ENCODE measurements around the gene DIAPH2. TPM values are rescaled to one million over a fixed set of nuclear protein-coding genes. Genes with fewer than 3 reads are reported as not detected.

Gene DIAPH2
- total RNA-seq, 4 donors from 2014 or later: 10.3 to 36.6 (median 17.9) TPM

GRCh38 chrX:97210501-97210900 lies 525.9 kb downstream of the DIAPH2 start:
- Histone ChIP-seq H3K9me3 (no peaks in the 10 kb centered on the region), H3K4me1 (no peaks in the 10 kb centered on the region), H3K4me3 (no peak overlapping the region), H3K27me3 (no peaks in the 10 kb centered on the region), H3K36me3 (no peaks in the 10 kb centered on the region), H3K27ac (no peak overlapping the region)
- WGBS, 2 donors: 77 to 85% methylated on average over 2 of the region's 2 CpGs
- no peak for DNase-seq
- intact Hi-C loops (cut with DNase I): no loop called here
- no peak for TF ChIP-seq CTCF (IDR thresholded peaks at IDR 0.05)
- no peak for TF ChIP-seq POLR2A (IDR thresholded peaks at IDR 0.05)

DNA sequence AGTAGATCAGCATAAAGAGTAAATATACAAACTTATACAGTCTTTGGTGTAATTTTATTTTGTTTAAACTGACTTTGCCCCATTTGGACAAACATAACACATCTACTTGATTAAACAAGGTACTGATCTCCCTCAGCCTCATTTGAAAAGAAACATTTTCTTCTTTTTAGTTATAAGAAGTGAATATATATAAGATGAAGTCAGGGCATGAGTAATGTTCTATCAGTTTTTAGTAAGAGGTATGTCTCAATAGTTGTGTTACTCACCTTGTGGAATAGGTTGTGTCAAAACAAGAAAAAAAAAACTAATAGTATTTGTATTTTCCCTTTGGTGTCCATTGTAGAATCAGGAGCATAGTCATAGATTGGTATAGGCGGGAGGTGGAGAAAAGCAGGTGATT lies 526.4 kb downstream of the DIAPH2 start:
- intact Hi-C loops (cut with DNase I): no loop called here

DNA sequence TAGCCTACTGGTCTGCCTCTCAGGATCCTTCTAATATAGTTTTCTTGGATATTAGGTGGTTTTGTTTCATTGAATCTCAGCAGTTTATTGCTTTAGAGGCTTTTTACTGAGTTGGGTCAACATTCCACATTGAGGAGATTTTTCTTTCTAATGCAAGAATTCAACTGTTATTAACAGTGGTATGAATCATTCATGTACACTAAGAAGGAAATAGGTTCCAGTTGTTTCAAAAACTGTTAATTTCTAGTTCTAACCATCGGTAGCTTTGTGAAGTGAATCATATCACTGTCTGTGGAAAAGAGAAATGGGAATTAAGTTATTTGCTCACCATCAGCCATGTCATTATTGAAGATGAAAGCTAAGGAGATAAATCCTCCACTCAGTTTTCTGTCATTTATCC lies 530.5 kb downstream of the DIAPH2 start:
- no peak for DNase-seq

More for the DNA sequence above, 526.4 kb downstream of the DIAPH2 start:
- DNase-seq: no peak
- 77 to 92% methylated on average over 1 of the region's 1 CpG for WGBS, 2 donors
- H3K36me3 ChIP-seq: no peaks in the 10 kb centered on the region
- no peak overlapping the region for H3K4me3 ChIP-seq
- no peaks in the 10 kb centered on the region for H3K4me1 ChIP-seq
- no peak overlapping the region for H3K27ac ChIP-seq
- no peaks in the 10 kb centered on the region for H3K9me3 ChIP-seq
- TF ChIP-seq CTCF (IDR thresholded peaks at IDR 0.05) (no peak), POLR2A (IDR thresholded peaks at IDR 0.05) (no peak)
- H3K27me3 ChIP-seq: no peaks in the 10 kb centered on the region

GRCh38 chrX:97224148-97224547 lies 539.5 kb downstream of the DIAPH2 start:
- TF ChIP-seq POLR2A (IDR thresholded peaks at IDR 0.05): no peak
- TF ChIP-seq CTCF (IDR thresholded peaks at IDR 0.05): no peak
- no peak overlapping the region for H3K27ac ChIP-seq
- 80 to 83% methylated on average over 1 of the region's 1 CpG for WGBS, 2 donors
- no peaks in the 10 kb centered on the region for H3K36me3 ChIP-seq
- no peaks in the 10 kb centered on the region for H3K4me1 ChIP-seq
- no peak overlapping the region for H3K4me3 ChIP-seq
- H3K9me3 ChIP-seq: no peaks in the 10 kb centered on the region
- intact Hi-C loops (cut with DNase I): no loop called here
- DNase-seq: no peak
- H3K27me3 ChIP-seq: peaks cover 0 to 4% (median 0%) of the 10 kb centered on the region in 4 donors

More for the DNA sequence above, 530.5 kb downstream of the DIAPH2 start:
- H3K4me3 ChIP-seq: no peak overlapping the region
- H3K27me3 ChIP-seq: no peaks in the 10 kb centered on the region
- no peak for TF ChIP-seq CTCF (IDR thresholded peaks at IDR 0.05)
- TF ChIP-seq POLR2A (IDR thresholded peaks at IDR 0.05): no peak
- H3K36me3 ChIP-seq: no peaks in the 10 kb centered on the region
- no peak overlapping the region for H3K27ac ChIP-seq
- WGBS, 2 donors: 56 to 70% methylated on average over 1 of the region's 1 CpG
- intact Hi-C loops (cut with DNase I): no loop called here
- H3K4me1 ChIP-seq: no peaks in the 10 kb centered on the region
- H3K9me3 ChIP-seq: no peaks in the 10 kb centered on the region

- Histone ChIP-seq H3K4me3 (no peak overlapping the region), H3K27me3 (peaks cover 0 to 4% (median 0%) of the 10 kb centered on the region in 4 donors), H3K9me3 (no peaks in the 10 kb centered on the region), H3K4me1 (no peaks in the 10 kb centered on the region), H3K27ac (no peak overlapping the region), H3K36me3 (no peaks in the 10 kb centered on the region)
- DNase-seq: no peak
- intact Hi-C loops (cut with DNase I): no loop called here
- TF ChIP-seq POLR2A (IDR thresholded peaks at IDR 0.05) (no peak), CTCF (IDR thresholded peaks at IDR 0.05) (no peak)
These were observed 544.7 kb downstream of the DIAPH2 start for GRCh38 chrX:97229318-97229717.

All from esophagus squamous epithelium (tissue), 5 donors.